PFSK-1 (cell line): ENCODE data around the gene TAGLN.

ENCODE experiments used
- POLR2AphosphoS5 ChIP-seq: IDR thresholded peaks from 2 replicates; pipeline ENCODE4 v1.6.1; 2012; ENCODE audit warnings: low read depth, mild to moderate bottlenecking, control low read depth, low read length, moderate library complexity
- SIN3A ChIP-seq: IDR thresholded peaks from 2 replicates; pipeline ENCODE4 v1.6.1; 2012; ENCODE audit warnings: mild to moderate bottlenecking, low read length, moderate library complexity, borderline replicate concordance; ENCODE audit not compliant: insufficient read depth

GRCh38 chr11:117221775-117222517 lies 22.8 kb downstream of the TAGLN start:
- TF ChIP-seq SIN3A (no peak), POLR2AphosphoS5 (no peak)
